IPS-18c (cell line): ENCODE data around the gene ALDH1A2.

Source experiments
- H3K4me3 ChIP-seq: 2 replicates; pipeline ENCODE4 v1.7.0; 2013; ENCODE audit warnings: low read depth, mild to moderate bottlenecking, low read length, moderate library complexity; ENCODE audit not compliant: insufficient read depth
- H3K9me3 ChIP-seq: one replicate; pipeline ENCODE4 v1.6.1; 2013; ENCODE audit warnings: mild to moderate bottlenecking, low read length, moderate library complexity; ENCODE audit not compliant: control insufficient read depth, insufficient read depth

The ALDH1A2 gene

GRCh38 chr15:57910672-57911071 lies 154.8 kb downstream of the ALDH1A2 start:
- Histone ChIP-seq H3K9me3 (no peaks in the 10 kb centered on the region), H3K4me3 (no peak overlapping the region)

- no peaks in the 10 kb centered on the region for H3K9me3 ChIP-seq
- no peak overlapping the region for H3K4me3 ChIP-seq
Measured at GRCh38 chr15:57909388-57909787, 156.1 kb downstream of the ALDH1A2 start.

- H3K4me3 ChIP-seq, result no peak overlapping the region
Measured at GRCh38 chr15:57903626-57904025, 161.9 kb downstream of the ALDH1A2 start.

More at GRCh38 chr15:57903626-57904025, 161.9 kb downstream of the ALDH1A2 start:
- H3K9me3 ChIP-seq, result no peaks in the 10 kb centered on the region
